IPS DF 6.9 (cell line): ENCODE data around the gene CDC14B.
"Not testable (repeated sequence)": the region's sequence is repeated elsewhere in the genome, so short reads cannot be mapped to it uniquely, and the experiment has no call there.

Experiments used
- DNase-seq: peaks from one replicate; pipeline ENCODE4 v3.0.0-alpha.2; 2013; ENCODE audit warnings: low read depth, low spot score
- H3K27ac ChIP-seq: one replicate; pipeline ENCODE4 v1.5.1; 2013; ENCODE audit warnings: low read length, control low read depth
- H3K27me3 ChIP-seq: 2 replicates; pipeline ENCODE4 v1.6.1; 2013; ENCODE audit warnings: mild to moderate bottlenecking, low read length; ENCODE audit not compliant: control insufficient read depth, insufficient read depth
- H3K36me3 ChIP-seq: 2 replicates; pipeline ENCODE4 v1.6.1; 2013; ENCODE audit warnings: low read length; ENCODE audit not compliant: control insufficient read depth, insufficient read depth
- H3K4me1 ChIP-seq: 2 replicates; pipeline ENCODE4 v1.6.1; 2013; ENCODE audit warnings: low read length; ENCODE audit not compliant: control insufficient read depth, insufficient read depth
- H3K4me3 ChIP-seq: 2 replicates; pipeline ENCODE4 v1.5.1; 2013; ENCODE audit warnings: mild to moderate bottlenecking, low read length
- H3K9me3 ChIP-seq: 2 replicates; pipeline ENCODE4 v1.6.1; 2013; ENCODE audit warnings: low read length, inconsistent platforms; ENCODE audit not compliant: control insufficient read depth, insufficient read depth
- WGBS: extraction: QIAGEN DNeasy Blood & Tissue Kit; methylation state at CpG from one replicate; pipeline ENCODE4 v1.1.7; 2013; ENCODE audit warnings: mixed read lengths, missing lambda C conversion rate; ENCODE audit not compliant: insufficient read length, insufficient coverage; 5-methylcytosine and 5-hydroxymethylcytosine counted together

CDC14B gene

GRCh38 chr9:96619491-96620180 is at the start of gene CDC14B:
CDC14B (minus strand) TSS chr9:96619843; CDS start chr9:96619378, 465 bp downstream.
- no CpG with 5 or more reads among the region's 66 CpGs for WGBS
- Histone ChIP-seq H3K9me3 (no peaks in the 10 kb centered on the region), H3K27me3 (peaks cover 5% of the 10 kb centered on the region), H3K4me1 (peaks cover 2% of the 10 kb centered on the region; the same call in 1 of the 2 replicates), H3K27ac (no peak within 1 kb of the TSS), H3K4me3 (peak within 1 kb of the TSS; percentile 71; the same call in 1 of the 2 replicates), H3K36me3 (no peaks in the 10 kb centered on the region)
- peak; percentile 74 for DNase-seq

- DNase-seq, result no peak
- Histone ChIP-seq H3K4me3 (no peak overlapping the region), H3K27me3 (no peaks in the 10 kb centered on the region), H3K36me3 (no peaks in the 10 kb centered on the region), H3K27ac (no peak overlapping the region), H3K9me3 (no peaks in the 10 kb centered on the region; the same call in 1 of the 2 replicates), H3K4me1 (no peaks in the 10 kb centered on the region)
- no CpG with 5 or more reads among the region's 20 CpGs for WGBS
These were observed 49.4 kb upstream of the CDC14B start for GRCh38 chr9:96668868-96669534.

- Histone ChIP-seq H3K36me3 (no peaks in the 10 kb centered on the region), H3K27me3 (no peaks in the 10 kb centered on the region), H3K27ac (no peak overlapping the region), H3K9me3 (no peaks in the 10 kb centered on the region; the same call in 1 of the 2 replicates), H3K4me1 (no peaks in the 10 kb centered on the region), H3K4me3 (no peak overlapping the region)
- DNase-seq, result no peak
- WGBS, result no CpG with 5 or more reads among the region's 2 CpGs
These were observed 47.7 kb upstream of the CDC14B start for GRCh38 chr9:96667363-96667728.

- not testable (repeated sequence) for H3K4me1 ChIP-seq, DNase-seq
These were observed 47.2 kb upstream of the CDC14B start for GRCh38 chr9:96666653-96667362.

GRCh38 chr9:96665789-96666188 is 46.1 kb upstream of the CDC14B start:
- no peaks in the 10 kb centered on the region; the same call in 1 of the 2 replicates for H3K9me3 ChIP-seq
- no peak overlapping the region for H3K27ac ChIP-seq
- DNase-seq, result no peak
- no peaks in the 10 kb centered on the region for H3K27me3 ChIP-seq
- no peak overlapping the region for H3K4me3 ChIP-seq
- WGBS, result no CpG with 5 or more reads among the region's 6 CpGs
- no peaks in the 10 kb centered on the region for H3K4me1 ChIP-seq
- no peaks in the 10 kb centered on the region for H3K36me3 ChIP-seq

More at GRCh38 chr9:96666653-96667362, 47.2 kb upstream of the CDC14B start:
- not testable (repeated sequence) for H3K27ac ChIP-seq, H3K36me3 ChIP-seq, H3K27me3 ChIP-seq, H3K9me3 ChIP-seq, H3K4me3 ChIP-seq
- WGBS, result no CpG with 5 or more reads among the region's 15 CpGs

- Histone ChIP-seq H3K9me3 (no peaks in the 10 kb centered on the region), H3K4me1 (no peaks in the 10 kb centered on the region), H3K27me3 (no peaks in the 10 kb centered on the region), H3K36me3 (no peaks in the 10 kb centered on the region), H3K4me3 (no peak overlapping the region), H3K27ac (no peak overlapping the region)
- DNase-seq, result no peak
- WGBS, result no CpG with 5 or more reads among the region's 20 CpGs
These were observed 44.0 kb upstream of the CDC14B start for GRCh38 chr9:96663506-96664120.

GRCh38 chr9:96661711-96662110 is 42.1 kb upstream of the CDC14B start:
- H3K4me3 ChIP-seq, result no peak overlapping the region
- no peaks in the 10 kb centered on the region for H3K9me3 ChIP-seq
- no peaks in the 10 kb centered on the region for H3K36me3 ChIP-seq
- no peak overlapping the region for H3K27ac ChIP-seq
- no peak for DNase-seq
- WGBS, result no CpG with 5 or more reads among the region's 4 CpGs
- no peaks in the 10 kb centered on the region for H3K4me1 ChIP-seq
- H3K27me3 ChIP-seq, result no peaks in the 10 kb centered on the region

- Histone ChIP-seq H3K4me3 (no peak overlapping the region), H3K27ac (no peak overlapping the region), H3K4me1 (0 out of 2 replicates have a peak, but pooled peaks cover under 1% of the 10 kb centered on the region), H3K36me3 (no peaks in the 10 kb centered on the region), H3K9me3 (no peaks in the 10 kb centered on the region), H3K27me3 (no peaks in the 10 kb centered on the region)
- WGBS, result no CpG with 5 or more reads among the region's 7 CpGs
- DNase-seq, result no peak
These were observed 41.1 kb upstream of the CDC14B start for GRCh38 chr9:96660692-96661248.

GRCh38 chr9:96655198-96655851 is 35.7 kb upstream of the CDC14B start, which contains the start of gene PRXL2C:
PRXL2C (minus strand) TSS chr9:96655317; CDS start chr9:96655281, 36 bp downstream.
- Histone ChIP-seq H3K4me1 (0 out of 2 replicates have a peak, but pooled peaks cover 2% of the 10 kb centered on the region), H3K27me3 (no peaks in the 10 kb centered on the region), H3K9me3 (no peaks in the 10 kb centered on the region), H3K4me3 (peak within 1 kb of the TSS; percentile 79; the same call in 1 of the 2 replicates), H3K27ac (no peak within 1 kb of the TSS), H3K36me3 (no peaks in the 10 kb centered on the region)
- no peak for DNase-seq
- WGBS, result no CpG with 5 or more reads among the region's 57 CpGs
